NCI-H2227 (cell line): ENCODE results near the gene SSH2.
"Not testable (repeated sequence)": the region's sequence is repeated elsewhere in the genome, so short reads cannot be mapped to it uniquely, and the experiment has no call there.

ENCODE experiments used
- DNase-seq: peaks from one replicate; lab custom pipeline; 2025; ENCODE audit not compliant: unreplicated experiment; lab: John Stamatoyannopoulos, UW

Gene SSH2

GRCh38 chr17:29746669-29747068 is 183.4 kb downstream of the SSH2 start:
- DNase-seq, result no peak

GRCh38 chr17:29744121-29744520 is 185.9 kb downstream of the SSH2 start:
- DNase-seq, result no peak

GRCh38 chr17:29742210-29742513 is 187.9 kb downstream of the SSH2 start:
- no peak for DNase-seq

GRCh38 chr17:29740017-29740416 is 190.0 kb downstream of the SSH2 start:
- DNase-seq, result no peak

- DNase-seq, result no peak
Measured at GRCh38 chr17:29734640-29735039, 195.4 kb downstream of the SSH2 start.

- no peak for DNase-seq
Measured at GRCh38 chr17:29733166-29733565, 196.9 kb downstream of the SSH2 start.

GRCh38 chr17:29732613-29733012 is 197.4 kb downstream of the SSH2 start:
- DNase-seq, result no peak

GRCh38 chr17:29732209-29732608 is 197.8 kb downstream of the SSH2 start:
- no peak for DNase-seq

GRCh38 chr17:29731589-29731929 is 198.5 kb downstream of the SSH2 start:
- no peak for DNase-seq

- no peak for DNase-seq
Measured at GRCh38 chr17:29728490-29728889, 201.5 kb downstream of the SSH2 start.

- DNase-seq, result no peak
Measured at GRCh38 chr17:29726715-29727252, 203.2 kb downstream of the SSH2 start.

- not testable (repeated sequence) for DNase-seq
Measured at GRCh38 chr17:29725408-29725807, 204.6 kb downstream of the SSH2 start.

- no peak for DNase-seq
Measured at GRCh38 chr17:29723278-29724047, 206.6 kb downstream of the SSH2 start.

GRCh38 chr17:29722411-29723198 is 207.4 kb downstream of the SSH2 start:
- no peak for DNase-seq

GRCh38 chr17:29720551-29720950 is 209.5 kb downstream of the SSH2 start:
- no peak for DNase-seq

- no peak for DNase-seq
Measured at GRCh38 chr17:29719469-29719868, 210.6 kb downstream of the SSH2 start.

- DNase-seq, result no peak
Measured at GRCh38 chr17:29718446-29719039, 211.5 kb downstream of the SSH2 start.

GRCh38 chr17:29717817-29718216 is 212.2 kb downstream of the SSH2 start:
- DNase-seq, result no peak

GRCh38 chr17:29716566-29716965 is 213.5 kb downstream of the SSH2 start:
- no peak for DNase-seq

GRCh38 chr17:29715680-29716079 is 214.3 kb downstream of the SSH2 start:
- no peak for DNase-seq

- no peak for DNase-seq
Measured at GRCh38 chr17:29714146-29714545, 215.9 kb downstream of the SSH2 start.

- DNase-seq, result no peak
Measured at GRCh38 chr17:29713626-29714025, 216.4 kb downstream of the SSH2 start.
